Adipose tissue (tissue), 3 donors: Measurements from ENCODE around the gene ADCY9. TPM values are rescaled to one million over a fixed set of nuclear protein-coding genes. Genes with fewer than 3 reads are reported as not detected.
"Not testable (repeated sequence)": the region's sequence is repeated elsewhere in the genome, so short reads cannot be mapped to it uniquely, and the experiment has no call there.

Experiments
- H3K27ac ChIP-seq: one replicate; pipeline ENCODE4 v1.5.1; 2013; ENCODE audit warnings: low read depth, low read length
- WGBS, 3 donors: extraction: QIAGEN DNeasy Blood & Tissue Kit; methylation state at CpG; one replicate each; pipeline ENCODE4 v1.1.7; 2013; 5-methylcytosine and 5-hydroxymethylcytosine counted together
- polyA plus RNA-seq, 3 donors: library from polyadenylated mRNA; stranded (reverse); fragments of 200-250 nt; gene quantifications; one replicate each; pipeline ENCODE4 v1.2.3, GENCODE V29; 2013
- donor health status: healthy with polysubstance abuse.
- donor health status: Bipolar disorder and iron deficiency.
- donor health status: healthy.

The ADCY9 gene
- polyA plus RNA-seq, result 1 to 10 TPM; 5.3 to 8.6 (median 6.9) TPM

DNA sequence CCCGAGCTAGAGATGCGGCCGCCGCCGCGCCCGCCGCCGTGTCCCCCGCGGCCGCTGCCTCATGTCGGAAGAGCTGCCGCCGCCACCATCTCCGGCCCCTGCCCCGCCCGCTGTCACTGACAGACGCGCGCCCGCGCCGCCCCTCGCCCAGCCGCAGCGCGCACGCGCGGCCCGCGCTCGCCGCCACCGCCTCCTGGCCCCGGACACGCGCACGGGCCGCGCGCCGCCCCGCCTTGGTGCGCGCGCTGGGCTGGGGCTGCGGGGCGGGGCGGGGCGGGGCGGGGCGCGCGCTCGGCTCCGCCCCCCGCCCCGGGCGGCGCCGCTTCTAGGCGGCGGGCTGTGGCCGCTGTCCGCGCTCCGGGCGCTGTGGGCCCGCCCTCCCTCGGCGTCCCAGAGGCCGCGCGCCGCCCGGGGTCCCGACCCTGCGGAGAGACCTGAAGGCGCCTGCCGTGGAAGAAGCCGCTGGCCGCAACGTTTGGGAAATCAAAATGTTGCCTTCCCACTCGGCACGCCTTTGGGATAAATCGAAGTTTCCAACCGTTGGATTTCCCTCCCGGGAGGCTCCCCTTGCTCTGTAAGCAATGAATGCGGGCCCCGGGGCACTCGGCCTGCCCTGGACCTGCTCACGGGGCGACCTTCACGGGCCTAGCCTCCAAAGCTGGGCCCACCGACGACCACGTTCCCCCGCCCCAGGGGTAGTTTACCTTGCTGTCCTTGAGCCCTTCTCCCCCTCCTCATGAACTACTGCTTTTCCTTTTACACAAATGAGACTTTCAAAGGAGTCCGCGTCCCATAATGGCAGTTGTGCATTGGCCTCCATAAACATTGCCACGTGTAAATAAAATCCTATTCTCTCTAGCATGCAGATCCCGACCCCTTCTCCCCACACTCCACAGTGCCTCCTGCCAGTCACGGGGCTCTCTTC lies at the start of gene ADCY9:
TSS of gene ADCY9 (minus strand) at position 118 of the 925 bp plus-strand sequence. CDS start 1,000 bp downstream, outside the sequence.
- no peak within 1 kb of the TSS for H3K27ac ChIP-seq
- 4 to 5% (median 4%) methylated on average over 58 to 89 of the region's 105 CpGs for WGBS, 3 donors

DNA sequence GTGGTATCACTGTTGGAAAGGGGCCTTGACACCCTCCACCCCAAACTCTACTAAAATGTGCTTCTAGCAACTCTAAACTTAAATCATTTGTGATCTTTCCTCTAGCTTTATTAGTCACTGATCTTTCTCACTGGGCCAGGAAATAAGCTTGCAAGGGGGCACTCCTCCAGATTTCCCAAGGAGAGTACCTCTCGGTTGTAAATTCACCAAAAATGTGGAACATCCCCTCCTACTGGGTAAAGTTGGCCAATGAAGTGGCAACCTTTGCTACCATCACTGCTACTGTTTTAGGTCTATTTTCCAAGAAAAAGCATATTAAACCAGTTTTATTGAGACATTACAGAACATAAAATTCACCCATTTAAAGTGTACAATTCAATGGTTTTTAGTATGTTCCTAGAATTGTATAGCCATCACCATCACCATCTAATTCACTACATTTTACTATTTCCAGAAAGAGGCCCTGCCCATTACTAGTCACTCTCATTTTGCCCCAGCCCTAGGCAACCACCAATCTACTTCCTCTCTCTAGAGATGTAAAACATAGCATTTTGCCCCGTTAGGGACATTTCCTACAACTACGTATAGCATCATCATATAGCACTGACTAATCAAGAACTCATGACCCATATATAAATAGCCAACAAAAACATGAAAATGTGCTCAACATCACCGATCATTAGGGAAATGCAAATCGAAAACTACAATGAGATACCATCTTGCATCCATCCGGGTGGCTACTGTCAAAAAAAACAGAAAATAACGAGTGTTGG lies 44.6 kb upstream of the ADCY9 start:
- WGBS, 3 donors, result 72 to 83% (median 75%) methylated on average over 7 of the region's 7 CpGs
- H3K27ac ChIP-seq, result no peak overlapping the region

GRCh38 chr16:4159726-4160125 lies 43.5 kb upstream of the ADCY9 start:
- H3K27ac ChIP-seq, result no peak overlapping the region
- 94 to 97% (median 96%) methylated on average over 17 of the region's 17 CpGs for WGBS, 3 donors

DNA sequence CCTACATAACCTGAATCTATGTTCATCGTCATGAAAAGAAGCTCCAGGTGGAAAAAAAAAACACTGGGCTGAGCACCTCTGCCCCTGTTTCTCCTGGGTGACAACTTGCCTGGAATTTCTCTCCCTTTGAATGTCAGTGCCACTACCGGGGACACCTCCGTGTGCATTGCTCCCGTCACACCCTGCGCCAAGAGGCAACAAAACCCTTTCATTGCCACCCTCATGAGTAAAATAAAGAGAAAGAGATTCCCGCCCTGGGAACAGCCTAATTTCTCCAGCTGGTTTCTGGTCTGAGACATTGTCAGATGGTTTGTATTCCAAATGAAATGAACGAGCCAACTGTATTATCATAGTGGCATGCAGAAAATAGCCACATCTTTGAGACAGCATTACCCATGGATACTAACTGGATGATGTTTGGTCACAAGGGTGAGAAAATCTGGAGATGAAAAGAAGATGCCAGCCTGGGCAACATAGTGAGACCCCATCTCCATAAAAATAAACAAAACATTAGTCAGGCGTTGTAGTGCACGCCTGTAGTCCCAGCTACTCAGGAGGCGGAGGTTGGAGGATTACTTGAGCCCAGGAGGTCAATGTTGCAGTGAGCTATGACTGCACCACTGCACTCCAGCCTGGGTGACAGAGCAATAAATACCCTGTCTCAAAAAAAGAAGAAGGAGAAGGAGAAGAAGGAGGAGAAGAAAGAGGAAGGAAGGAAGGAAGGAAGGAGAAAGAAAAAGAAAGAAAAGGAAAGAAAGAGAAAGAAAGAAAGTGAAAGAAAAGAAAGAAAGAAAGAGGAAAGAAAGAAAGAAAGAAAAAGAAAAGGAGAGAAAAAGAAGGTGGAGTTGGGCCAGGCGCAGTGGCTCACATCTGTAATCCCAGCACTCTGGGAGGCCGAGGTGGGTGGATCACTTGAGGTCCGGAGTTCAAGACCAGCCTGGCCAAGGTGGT lies 42.2 kb upstream of the ADCY9 start:
- WGBS, 3 donors, result 82 to 85% (median 84%) methylated on average over 13 of the region's 13 CpGs
- no peak overlapping the region for H3K27ac ChIP-seq

- 45 to 90% (median 87%) methylated on average over 4 of the region's 4 CpGs for WGBS, 3 donors
- H3K27ac ChIP-seq, result no peak overlapping the region
Measured at GRCh38 chr16:4157376-4157825, 41.2 kb upstream of the ADCY9 start.

DNA sequence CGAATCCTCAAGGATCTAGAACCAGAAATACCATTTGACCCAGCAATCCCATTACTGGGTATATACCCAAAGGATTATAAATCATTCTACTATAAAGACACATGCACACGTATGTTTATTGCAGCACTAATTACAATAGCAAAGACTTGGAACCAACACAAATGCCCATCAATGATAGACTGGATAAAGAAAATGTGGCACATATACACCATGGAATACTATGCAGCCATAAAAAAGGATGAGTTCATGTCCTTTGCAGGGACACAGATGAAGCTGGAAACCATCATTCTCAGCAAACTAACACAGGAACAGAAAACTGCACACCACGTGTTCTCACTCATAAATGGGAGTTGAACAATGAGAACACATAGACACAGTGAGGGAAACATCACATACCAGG lies 40.3 kb upstream of the ADCY9 start:
- H3K27ac ChIP-seq, result not testable (repeated sequence)
- WGBS, 3 donors, result 78 to 87% (median 87%) methylated on average over 3 of the region's 3 CpGs

DNA sequence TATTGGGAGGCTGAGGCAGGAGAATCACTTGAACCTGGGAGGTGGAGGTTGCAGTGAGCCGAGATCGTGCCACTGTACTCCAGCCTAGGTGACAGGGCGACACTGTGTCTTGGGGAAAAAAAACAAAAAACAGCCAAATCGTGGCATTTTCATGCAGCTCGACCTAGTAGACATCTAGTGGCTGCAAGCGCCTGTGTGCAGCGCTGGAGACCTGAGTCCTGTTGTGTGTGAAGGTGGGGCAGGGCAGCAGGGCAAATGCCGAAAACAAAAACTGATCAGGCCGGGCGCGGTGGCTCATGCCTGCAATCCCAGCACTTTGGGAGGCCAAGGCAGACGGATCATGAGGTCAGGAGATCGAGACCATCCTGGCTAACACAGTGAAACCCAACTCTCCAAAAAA lies 37.1 kb upstream of the ADCY9 start:
- not testable (repeated sequence) for H3K27ac ChIP-seq
- 87 to 94% (median 87%) methylated on average over 13 of the region's 13 CpGs for WGBS, 3 donors

DNA sequence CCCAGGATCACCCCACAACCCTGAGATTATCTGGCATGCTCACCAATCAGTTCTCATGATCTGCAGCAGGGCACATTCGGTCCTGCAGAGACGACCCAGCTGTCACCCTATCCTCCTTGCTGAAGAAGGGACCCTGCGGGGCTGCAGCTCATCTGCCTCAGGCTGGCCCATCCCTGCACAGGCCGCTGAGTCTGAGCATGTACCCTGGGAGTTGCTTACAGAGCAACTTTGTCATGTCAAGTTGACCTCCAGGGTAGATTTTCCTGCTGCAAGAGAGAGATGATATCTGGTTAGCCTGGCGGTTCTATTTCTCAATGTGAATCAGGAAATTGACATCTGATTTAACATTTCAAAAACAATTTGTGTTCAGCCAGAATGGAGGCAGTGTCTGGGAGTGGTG lies 36.0 kb upstream of the ADCY9 start:
- 74 to 82% (median 80%) methylated on average over 5 of the region's 5 CpGs for WGBS, 3 donors
- H3K27ac ChIP-seq, result no peak overlapping the region

- 88 to 93% (median 89%) methylated on average over 10 of the region's 10 CpGs for WGBS, 3 donors
- H3K27ac ChIP-seq, result no peak overlapping the region
Measured at GRCh38 chr16:4147236-4147635, 31.0 kb upstream of the ADCY9 start.

GRCh38 chr16:4142268-4142667 lies 26.0 kb upstream of the ADCY9 start:
- H3K27ac ChIP-seq, result no peak overlapping the region
- WGBS, 3 donors, result 63 to 73% (median 68%) methylated on average over 5 of the region's 5 CpGs

- no peak overlapping the region for H3K27ac ChIP-seq
- 93 to 98% (median 94%) methylated on average over 12 of the region's 12 CpGs for WGBS, 3 donors
Measured at GRCh38 chr16:4141604-4142003, 25.4 kb upstream of the ADCY9 start.

DNA sequence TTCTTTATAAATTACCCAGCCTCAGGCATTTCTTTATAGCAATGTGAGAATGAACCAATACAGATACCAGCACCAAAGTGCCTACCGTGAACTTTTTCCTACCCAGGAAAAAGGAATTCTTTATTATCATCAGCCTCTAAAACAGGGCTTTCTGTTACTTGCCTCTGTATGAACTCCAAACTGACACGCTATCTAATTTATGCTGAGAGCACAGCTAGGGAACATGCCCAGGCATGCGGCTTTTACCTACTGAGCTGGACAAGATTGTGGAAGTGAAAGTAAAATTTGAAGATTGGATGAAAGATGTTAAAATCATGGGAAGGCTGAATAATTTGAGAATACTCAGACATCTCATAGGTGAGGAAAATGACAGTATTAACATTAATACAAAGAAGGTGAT lies 24.4 kb upstream of the ADCY9 start:
- WGBS, 3 donors, result 74 to 86% (median 81%) methylated on average over 3 of the region's 3 CpGs
- no peak overlapping the region for H3K27ac ChIP-seq

DNA sequence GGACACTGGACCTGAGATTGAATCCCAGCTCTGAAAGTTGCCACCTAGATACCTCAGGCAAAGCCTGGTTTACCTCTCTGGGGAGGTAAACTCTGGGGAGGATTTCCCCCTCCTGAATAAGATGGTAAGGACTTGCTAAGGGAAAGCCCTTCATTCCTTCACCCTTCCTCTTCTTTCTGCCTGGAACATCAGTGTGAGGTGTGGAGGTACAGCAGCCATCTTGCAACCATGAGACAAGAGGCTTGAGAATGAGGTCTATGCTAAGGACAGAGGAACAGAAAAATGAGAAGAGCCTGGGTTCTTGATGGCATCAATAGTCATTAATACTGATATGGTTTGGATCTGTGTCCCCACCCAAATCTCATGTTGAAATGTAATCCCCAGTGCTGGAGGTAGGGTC lies 23.7 kb upstream of the ADCY9 start:
- H3K27ac ChIP-seq, result no peak overlapping the region

DNA sequence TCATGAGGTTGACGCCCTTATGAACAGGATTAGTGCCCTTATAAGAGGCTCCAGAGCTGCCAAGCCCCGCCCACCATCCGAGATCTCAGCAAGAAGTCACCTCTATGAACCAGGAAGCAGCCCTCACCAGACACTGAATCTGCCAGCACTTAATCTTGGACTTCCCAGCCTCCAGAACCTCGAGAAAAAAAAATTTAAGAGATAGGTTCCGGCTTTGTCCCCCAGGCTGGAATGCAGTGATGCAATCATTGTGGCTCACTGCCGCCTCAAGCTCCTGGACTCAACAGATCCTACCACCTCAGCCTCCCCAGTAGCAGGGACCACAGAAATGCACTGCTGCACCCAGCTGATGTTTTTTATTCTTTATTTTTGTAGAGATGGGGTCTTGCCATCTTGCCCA lies 22.5 kb upstream of the ADCY9 start:
- 89 to 99% (median 91%) methylated on average over 6 of the region's 6 CpGs for WGBS, 3 donors
- no peak overlapping the region for H3K27ac ChIP-seq

DNA sequence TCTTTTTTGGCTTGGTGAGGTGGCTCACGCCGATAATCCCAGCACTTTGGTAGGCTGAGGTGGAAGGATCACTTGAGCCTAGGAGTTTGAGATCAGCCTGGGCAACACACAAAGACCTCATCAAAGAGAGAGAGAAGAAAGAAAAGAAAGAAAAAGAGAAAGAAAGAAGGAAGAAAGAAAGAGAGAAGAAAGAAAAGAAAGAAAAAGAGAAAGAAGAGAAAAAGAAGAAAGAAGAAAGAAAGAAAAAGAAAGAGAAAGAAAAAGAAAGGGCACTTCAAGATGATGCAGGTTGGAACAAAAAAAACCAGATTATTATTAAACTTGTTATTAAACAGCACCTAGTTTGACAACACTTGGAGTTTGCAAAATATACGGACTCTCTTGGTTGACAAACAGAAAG lies 21.2 kb upstream of the ADCY9 start:
- no peak overlapping the region for H3K27ac ChIP-seq
- WGBS, 3 donors, result 79 to 92% (median 92%) methylated on average over 3 of the region's 3 CpGs

- H3K27ac ChIP-seq, result no peak overlapping the region
- 42 to 66% (median 62%) methylated on average over 9 of the region's 9 CpGs for WGBS, 3 donors
Measured at GRCh38 chr16:4136229-4136813, 20.1 kb upstream of the ADCY9 start.

DNA sequence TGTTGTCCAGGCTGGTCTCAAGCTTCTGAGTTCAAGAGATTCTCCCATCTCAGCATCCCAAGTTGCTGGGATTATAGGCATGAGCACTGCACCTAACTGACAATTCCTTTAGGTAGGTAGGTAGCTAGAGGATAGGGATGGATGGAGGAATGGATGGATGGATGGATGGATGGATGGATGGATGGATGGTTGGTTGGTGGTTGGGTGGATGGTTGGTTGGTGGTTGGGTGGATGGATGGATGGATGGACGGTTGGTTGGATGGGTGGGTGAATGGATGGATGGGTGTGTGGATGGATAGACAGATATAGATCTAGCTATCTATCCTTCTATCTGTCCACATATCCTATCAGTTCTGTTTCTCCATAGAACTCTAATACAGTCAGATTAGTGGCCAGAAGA lies 19.3 kb upstream of the ADCY9 start:
- H3K27ac ChIP-seq, result no peak overlapping the region
- WGBS, 3 donors, result 83 to 100% (median 97%) methylated on average over 1 of the region's 1 CpG

- 91 to 94% (median 94%) methylated on average over 10 of the region's 10 CpGs for WGBS, 3 donors
- no peak overlapping the region for H3K27ac ChIP-seq
Measured at GRCh38 chr16:4133897-4134372, 17.7 kb upstream of the ADCY9 start.
